ENCODE data around the gene SEMA4C. TPM values are rescaled to one million over a fixed set of nuclear protein-coding genes. Genes with fewer than 3 reads are reported as not detected.
A peak's percentile ranks its signal among the peaks of the same experiment; 100 is the strongest.

The SEMA4C gene
- total and polyA plus RNA-seq, 9 of the 15 experiments (the other 6 are each of a cell fraction or from before 2014, with no cell fraction given): 0.32 to 59.7 (median 23.9) TPM

DNA sequence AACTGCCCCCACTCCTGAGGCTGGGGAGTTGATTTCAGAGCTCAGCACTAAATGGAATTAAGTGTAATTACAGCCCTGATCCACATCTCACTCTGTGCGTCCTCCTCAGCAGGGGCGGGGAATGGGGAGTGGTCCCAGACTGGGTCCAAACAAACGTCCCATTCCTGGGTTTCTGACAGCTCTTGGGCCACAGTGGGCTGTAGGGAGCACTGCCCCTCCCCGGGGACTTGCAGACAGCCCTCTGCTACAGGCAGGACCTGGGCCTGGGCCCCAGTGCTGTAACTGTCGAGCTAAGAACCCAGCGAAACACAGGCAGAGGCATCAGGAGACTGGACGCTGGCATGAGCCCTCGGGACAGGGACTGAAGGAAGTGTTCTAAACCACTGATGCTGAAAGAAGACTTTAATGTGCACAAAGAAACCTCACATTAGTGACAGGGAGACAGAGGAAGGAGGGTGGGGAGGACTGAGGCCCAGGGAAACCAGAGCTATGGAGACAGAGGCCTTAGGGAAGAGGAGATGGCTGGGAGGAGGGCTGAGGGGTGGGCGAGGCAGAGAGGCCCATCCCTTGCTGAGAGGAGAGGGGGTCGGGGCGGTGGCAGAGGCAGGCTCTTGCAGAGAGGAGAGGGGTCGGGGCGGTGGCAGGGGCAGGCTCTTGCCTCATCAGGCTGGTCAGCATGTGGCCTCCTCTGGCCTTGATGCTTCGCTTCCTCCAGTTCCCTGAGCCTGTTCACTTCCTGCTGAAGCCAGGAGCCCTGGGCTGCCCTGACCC, 5.8 kb upstream of the SEMA4C start (continued):
- TF ChIP-seq, protein P1, sequence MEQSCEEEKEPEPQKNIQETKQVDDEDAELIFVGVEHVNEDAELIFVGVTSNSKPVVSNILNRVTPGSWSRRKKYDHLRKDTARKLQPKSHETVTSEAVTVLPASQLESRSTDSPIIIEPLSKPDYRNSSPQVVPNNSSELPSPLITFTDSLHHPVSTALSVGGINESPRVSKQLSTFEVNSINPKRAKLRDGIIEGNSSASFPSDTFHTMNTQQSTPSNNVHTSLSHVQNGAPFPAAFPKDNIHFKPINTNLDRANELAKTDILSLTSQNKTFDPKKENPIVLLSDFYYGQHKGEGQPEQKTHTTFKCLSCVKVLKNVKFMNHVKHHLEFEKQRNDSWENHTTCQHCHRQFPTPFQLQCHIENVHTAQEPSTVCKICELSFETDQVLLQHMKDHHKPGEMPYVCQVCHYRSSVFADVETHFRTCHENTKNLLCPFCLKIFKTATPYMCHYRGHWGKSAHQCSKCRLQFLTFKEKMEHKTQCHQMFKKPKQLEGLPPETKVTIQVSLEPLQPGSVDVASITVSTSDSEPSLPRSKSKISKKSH (CRISPR knock-in tag; IDR thresholded peaks at IDR 0.05): no peak
- TF ChIP-seq ZNF143 (CRISPR knock-in tag; IDR thresholded peaks at IDR 0.05) (no peak), TARDBP (IDR thresholded peaks at IDR 0.05) (no peak), ARNT (IDR thresholded peaks at IDR 0.05) (no peak), ZNF224 (CRISPR knock-in tag; IDR thresholded peaks at IDR 0.05) (0 out of 2 replicates have a peak, but pooled peaks have one; percentile 13), TCFL5 (CRISPR knock-in tag; conservative IDR thresholded peaks at IDR 0.05) (no peak), ZNF263 (CRISPR knock-in tag; IDR thresholded peaks at IDR 0.05; ENCODE audit: borderline replicate concordance) (peak; percentile 89), ASH1L (IDR thresholded peaks at IDR 0.05; ENCODE audit: borderline replicate concordance, low read depth, partially characterized antibody) (no peak), HMGN3 (IDR thresholded peaks at IDR 0.05; ENCODE audit: borderline replicate concordance, extremely low read depth, insufficient read length, low read depth, low read length) (peak; percentile 70), TBP (optimal IDR thresholded peaks at IDR 0.05; ENCODE audit: low read depth, low read length) (no peak), LARP7 (IDR thresholded peaks at IDR 0.05) (no peak), NCOA6 (IDR thresholded peaks at IDR 0.05) (no peak), ZNF217 (CRISPR knock-in tag; IDR thresholded peaks at IDR 0.05) (no peak), BRD9 (IDR thresholded peaks at IDR 0.05; ENCODE audit: low read depth, partially characterized antibody) (no peak)
- TF ChIP-seq, protein P2, sequence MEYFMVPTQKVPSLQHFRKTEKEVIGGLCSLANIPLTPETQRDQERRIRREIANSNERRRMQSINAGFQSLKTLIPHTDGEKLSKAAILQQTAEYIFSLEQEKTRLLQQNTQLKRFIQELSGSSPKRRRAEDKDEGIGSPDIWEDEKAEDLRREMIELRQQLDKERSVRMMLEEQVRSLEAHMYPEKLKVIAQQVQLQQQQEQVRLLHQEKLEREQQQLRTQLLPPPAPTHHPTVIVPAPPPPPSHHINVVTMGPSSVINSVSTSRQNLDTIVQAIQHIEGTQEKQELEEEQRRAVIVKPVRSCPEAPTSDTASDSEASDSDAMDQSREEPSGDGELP (CRISPR knock-in tag; IDR thresholded peaks at IDR 0.05; ENCODE audit: borderline replicate concordance): 0 out of 2 replicates have a peak, but pooled peaks have one; percentile 12
- TF ChIP-seq, protein P3, sequence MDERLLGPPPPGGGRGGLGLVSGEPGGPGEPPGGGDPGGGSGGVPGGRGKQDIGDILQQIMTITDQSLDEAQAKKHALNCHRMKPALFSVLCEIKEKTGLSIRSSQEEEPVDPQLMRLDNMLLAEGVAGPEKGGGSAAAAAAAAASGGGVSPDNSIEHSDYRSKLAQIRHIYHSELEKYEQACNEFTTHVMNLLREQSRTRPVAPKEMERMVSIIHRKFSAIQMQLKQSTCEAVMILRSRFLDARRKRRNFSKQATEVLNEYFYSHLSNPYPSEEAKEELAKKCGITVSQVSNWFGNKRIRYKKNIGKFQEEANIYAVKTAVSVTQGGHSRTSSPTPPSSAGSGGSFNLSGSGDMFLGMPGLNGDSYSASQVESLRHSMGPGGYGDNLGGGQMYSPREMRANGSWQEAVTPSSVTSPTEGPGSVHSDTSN (CRISPR knock-in tag; IDR thresholded peaks at IDR 0.05; ENCODE audit: low read depth): no peak
- TF ChIP-seq, protein P3 (tag; conservative IDR thresholded peaks at IDR 0.05; ENCODE audit: low read depth): no peak
- TF ChIP-seq, protein P4, sequence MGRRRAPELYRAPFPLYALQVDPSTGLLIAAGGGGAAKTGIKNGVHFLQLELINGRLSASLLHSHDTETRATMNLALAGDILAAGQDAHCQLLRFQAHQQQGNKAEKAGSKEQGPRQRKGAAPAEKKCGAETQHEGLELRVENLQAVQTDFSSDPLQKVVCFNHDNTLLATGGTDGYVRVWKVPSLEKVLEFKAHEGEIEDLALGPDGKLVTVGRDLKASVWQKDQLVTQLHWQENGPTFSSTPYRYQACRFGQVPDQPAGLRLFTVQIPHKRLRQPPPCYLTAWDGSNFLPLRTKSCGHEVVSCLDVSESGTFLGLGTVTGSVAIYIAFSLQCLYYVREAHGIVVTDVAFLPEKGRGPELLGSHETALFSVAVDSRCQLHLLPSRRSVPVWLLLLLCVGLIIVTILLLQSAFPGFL (CRISPR knock-in tag; IDR thresholded peaks at IDR 0.05): no peak
- TF ChIP-seq, protein P5, sequence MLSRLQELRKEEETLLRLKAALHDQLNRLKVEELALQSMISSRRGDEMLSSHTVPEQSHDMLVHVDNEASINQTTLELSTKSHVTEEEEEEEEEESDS (CRISPR knock-in tag; IDR thresholded peaks at IDR 0.05): no peak
- TF ChIP-seq, protein P6, sequence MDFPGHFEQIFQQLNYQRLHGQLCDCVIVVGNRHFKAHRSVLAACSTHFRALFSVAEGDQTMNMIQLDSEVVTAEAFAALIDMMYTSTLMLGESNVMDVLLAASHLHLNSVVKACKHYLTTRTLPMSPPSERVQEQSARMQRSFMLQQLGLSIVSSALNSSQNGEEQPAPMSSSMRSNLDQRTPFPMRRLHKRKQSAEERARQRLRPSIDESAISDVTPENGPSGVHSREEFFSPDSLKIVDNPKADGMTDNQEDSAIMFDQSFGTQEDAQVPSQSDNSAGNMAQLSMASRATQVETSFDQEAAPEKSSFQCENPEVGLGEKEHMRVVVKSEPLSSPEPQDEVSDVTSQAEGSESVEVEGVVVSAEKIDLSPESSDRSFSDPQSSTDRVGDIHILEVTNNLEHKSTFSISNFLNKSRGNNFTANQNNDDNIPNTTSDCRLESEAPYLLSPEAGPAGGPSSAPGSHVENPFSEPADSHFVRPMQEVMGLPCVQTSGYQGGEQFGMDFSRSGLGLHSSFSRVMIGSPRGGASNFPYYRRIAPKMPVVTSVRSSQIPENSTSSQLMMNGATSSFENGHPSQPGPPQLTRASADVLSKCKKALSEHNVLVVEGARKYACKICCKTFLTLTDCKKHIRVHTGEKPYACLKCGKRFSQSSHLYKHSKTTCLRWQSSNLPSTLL (IDR thresholded peaks at IDR 0.05): no peak
